HepG2 (cell line): Measurements from ENCODE around the gene CYP2W1. TPM values are rescaled to one million over a fixed set of nuclear protein-coding genes. Genes with fewer than 3 reads are reported as not detected.

Source experiments
- AGO2 ChIP-seq: fragments of 200-400 bp; formaldehyde crosslinking; optimal IDR thresholded peaks from 2 replicates; pipeline ENCODE3; 2017; ENCODE audit warnings: mild to moderate bottlenecking, low read depth, low read length, moderate library complexity
- HDAC1 ChIP-seq: sonication (generic); formaldehyde crosslinking; IDR thresholded peaks from 2 replicates; pipeline ENCODE4 v1.5.1; 2020; ENCODE audit warnings: mild to moderate bottlenecking, missing genetic modification reagents
- MAZ ChIP-seq, 2 experiments: sonication (generic) in 1 of 2; formaldehyde crosslinking in 1 of 2; IDR thresholded peaks; 2 replicates each; pipeline versions ENCODE4 v1.5.0 to v1.6.1; 2012 to 2020; ENCODE audit warnings: low read depth in 2 of 2, mild to moderate bottlenecking in 2 of 2, borderline replicate concordance in 1 of 2, improper control_type of control experiment in 1 of 2, low read length in 1 of 2, missing genetic modification reagents in 1 of 2, moderate library complexity in 1 of 2
- NFIB ChIP-seq: sonication (generic); formaldehyde crosslinking; IDR thresholded peaks from 2 replicates; pipeline ENCODE4 v1.9.0; 2021; ENCODE audit warnings: missing genetic modification reagents, mild to moderate bottlenecking, borderline replicate concordance
- NFKB2 ChIP-seq: sonication (generic); formaldehyde crosslinking; IDR thresholded peaks from 2 replicates; pipeline ENCODE4 v1.4.0; 2020; ENCODE audit warnings: missing genetic modification reagents, borderline replicate concordance
- TEAD3 ChIP-seq: optimal IDR thresholded peaks from 2 replicates; pipeline ENCODE3; 2016; ENCODE audit warnings: borderline replicate concordance
- ZMYM2 ChIP-seq: sonication (generic); formaldehyde crosslinking; IDR thresholded peaks from 2 replicates; pipeline ENCODE4 v1.8.0; 2022; ENCODE audit warnings: mild to moderate bottlenecking, missing genetic modification reagents
- ZNF292 ChIP-seq: sonication (generic); formaldehyde crosslinking; IDR thresholded peaks from 2 replicates; pipeline ENCODE4 v1.8.1; 2022; ENCODE audit warnings: mild to moderate bottlenecking, low read depth, missing genetic modification reagents, borderline replicate concordance
- ZNF44 ChIP-seq: sonication (generic); formaldehyde crosslinking; IDR thresholded peaks from 2 replicates; pipeline ENCODE4 v1.5.1; 2020; ENCODE audit warnings: mild to moderate bottlenecking, missing genetic modification reagents
- ZNF660 ChIP-seq: sonication (generic); formaldehyde crosslinking; IDR thresholded peaks from 2 replicates; pipeline ENCODE4 v1.5.1; 2020; ENCODE audit warnings: mild to moderate bottlenecking, low read depth, missing genetic modification reagents, borderline replicate concordance
- ZNF720 ChIP-seq: sonication (generic); formaldehyde crosslinking; IDR thresholded peaks from 2 replicates; pipeline ENCODE4 v1.4.0; 2020; ENCODE audit warnings: missing genetic modification reagents
- ZNF790 ChIP-seq: sonication (generic); formaldehyde crosslinking; IDR thresholded peaks from 2 replicates; pipeline ENCODE4 v1.8.0; 2022; ENCODE audit warnings: missing genetic modification reagents, mild to moderate bottlenecking, borderline replicate concordance
- polyA plus RNA-seq, 8 experiments: library from polyadenylated mRNA; depleted of rRNA in 3 of 8; stranded (reverse) in 7 of 8; unstranded in 1 of 8; fragments of >200 nt; fragmentation: Illumina TruSeq in 4 of 8; extraction: Trizol in 4 of 8; gene quantifications; 2 replicates each; pipeline versions ENCODE4 v1.2.1 to v1.2.3, GENCODE V29; 2011 to 2016; ENCODE audit warnings: low read depth in 4 of 8, missing spikeins in 1 of 8, mixed read lengths in 1 of 8; ENCODE audit not compliant: insufficient read depth in 1 of 8
- total RNA-seq, 5 experiments: library from RNA; depleted of rRNA; stranded (reverse); fragments of >200 nt; fragmentation: Illumina TruSeq; extraction: Trizol; gene quantifications; 2 replicates each; pipeline ENCODE4 v1.2.3, GENCODE V29; 2016; ENCODE audit warnings: low read depth in 1 of 5
- TF ChIP-seq, protein P1 (sequence below), 2 experiments: IDR thresholded peaks; 2 replicates each; pipeline ENCODE4 v1.6.1; 2011 to 2012; ENCODE audit warnings: low read length in 2 of 2, borderline replicate concordance in 1 of 2, low read depth in 1 of 2, mild to moderate bottlenecking in 1 of 2, moderate library complexity in 1 of 2
- TF ChIP-seq, protein P2 (sequence below): sonication (generic); formaldehyde crosslinking; conservative IDR thresholded peaks from 2 replicates; pipeline ENCODE4 v1.4.0; 2020; ENCODE audit warnings: missing genetic modification reagents
- TF ChIP-seq, protein P3 (sequence below): IDR thresholded peaks from 2 replicates; pipeline ENCODE4 v1.6.1; 2016; ENCODE audit warnings: low read depth, control low read depth
- TF ChIP-seq, protein P4 (sequence below): sonication (generic); formaldehyde crosslinking; IDR thresholded peaks from 2 replicates; pipeline ENCODE4 v1.4.0; 2020; ENCODE audit warnings: mild to moderate bottlenecking, missing genetic modification reagents

The CYP2W1 gene
- total and polyA plus RNA-seq, 2 of the 13 experiments (the other 11 are each of a cell fraction or from before 2014, with no cell fraction given) = 19.5 to 31.7 TPM

DNA sequence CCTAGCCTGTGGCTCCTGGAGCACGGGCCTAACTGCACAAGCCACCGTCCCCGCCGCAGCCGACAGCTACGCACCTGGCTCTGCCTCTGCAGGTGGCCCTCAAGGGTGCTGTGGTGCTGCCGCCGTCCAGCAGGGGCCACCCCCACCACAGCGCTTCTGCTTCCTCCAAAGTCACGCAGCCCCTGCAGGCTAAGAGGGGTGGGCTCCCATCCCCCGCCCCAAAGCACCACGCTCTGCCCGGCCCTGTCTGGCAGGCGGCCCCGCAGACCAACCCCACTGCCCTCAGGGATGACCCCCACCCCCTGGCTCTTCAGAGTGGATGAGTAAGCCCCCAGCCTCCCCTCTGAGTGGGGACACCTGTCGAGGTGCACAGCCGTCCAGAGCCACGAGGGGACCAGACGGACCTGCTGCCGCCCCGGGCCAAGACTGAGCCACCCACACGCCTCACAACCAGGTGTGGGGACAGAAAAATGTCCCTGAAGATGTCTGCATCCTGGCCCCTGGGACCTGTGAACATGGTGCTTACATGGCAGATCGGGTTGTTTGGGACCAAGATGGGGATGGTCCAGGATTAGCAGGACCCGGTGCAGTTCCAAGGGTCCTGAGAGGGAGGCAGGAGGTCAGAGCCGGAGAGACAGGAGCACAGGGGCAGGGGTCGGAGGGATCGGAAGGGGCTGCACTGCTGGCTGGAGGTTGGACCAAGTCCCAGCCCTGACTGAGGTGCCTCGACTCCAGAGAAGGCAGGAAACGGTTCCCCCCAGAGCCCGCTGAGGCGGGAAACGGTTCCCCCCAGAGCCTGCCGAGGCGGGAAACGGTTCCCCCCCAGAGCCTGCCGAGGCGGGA lies 19.5 kb upstream of the CYP2W1 start (continued):
- TF ChIP-seq, protein P1, sequence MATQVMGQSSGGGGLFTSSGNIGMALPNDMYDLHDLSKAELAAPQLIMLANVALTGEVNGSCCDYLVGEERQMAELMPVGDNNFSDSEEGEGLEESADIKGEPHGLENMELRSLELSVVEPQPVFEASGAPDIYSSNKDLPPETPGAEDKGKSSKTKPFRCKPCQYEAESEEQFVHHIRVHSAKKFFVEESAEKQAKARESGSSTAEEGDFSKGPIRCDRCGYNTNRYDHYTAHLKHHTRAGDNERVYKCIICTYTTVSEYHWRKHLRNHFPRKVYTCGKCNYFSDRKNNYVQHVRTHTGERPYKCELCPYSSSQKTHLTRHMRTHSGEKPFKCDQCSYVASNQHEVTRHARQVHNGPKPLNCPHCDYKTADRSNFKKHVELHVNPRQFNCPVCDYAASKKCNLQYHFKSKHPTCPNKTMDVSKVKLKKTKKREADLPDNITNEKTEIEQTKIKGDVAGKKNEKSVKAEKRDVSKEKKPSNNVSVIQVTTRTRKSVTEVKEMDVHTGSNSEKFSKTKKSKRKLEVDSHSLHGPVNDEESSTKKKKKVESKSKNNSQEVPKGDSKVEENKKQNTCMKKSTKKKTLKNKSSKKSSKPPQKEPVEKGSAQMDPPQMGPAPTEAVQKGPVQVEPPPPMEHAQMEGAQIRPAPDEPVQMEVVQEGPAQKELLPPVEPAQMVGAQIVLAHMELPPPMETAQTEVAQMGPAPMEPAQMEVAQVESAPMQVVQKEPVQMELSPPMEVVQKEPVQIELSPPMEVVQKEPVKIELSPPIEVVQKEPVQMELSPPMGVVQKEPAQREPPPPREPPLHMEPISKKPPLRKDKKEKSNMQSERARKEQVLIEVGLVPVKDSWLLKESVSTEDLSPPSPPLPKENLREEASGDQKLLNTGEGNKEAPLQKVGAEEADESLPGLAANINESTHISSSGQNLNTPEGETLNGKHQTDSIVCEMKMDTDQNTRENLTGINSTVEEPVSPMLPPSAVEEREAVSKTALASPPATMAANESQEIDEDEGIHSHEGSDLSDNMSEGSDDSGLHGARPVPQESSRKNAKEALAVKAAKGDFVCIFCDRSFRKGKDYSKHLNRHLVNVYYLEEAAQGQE (IDR thresholded peaks at IDR 0.05; ENCODE audit: borderline replicate concordance in 1 of 2, low read depth in 1 of 2, low read length in 2 of 2) = no peak
- TF ChIP-seq ZNF44 (CRISPR knock-in tag) (0 out of 2 replicates have a peak, but pooled peaks have one; percentile 14), NFIB (CRISPR knock-in tag) (no peak), MAZ (IDR thresholded peaks at IDR 0.05; ENCODE audit: borderline replicate concordance, low read depth, low read length) (0 out of 2 replicates have a peak, but pooled peaks have one; percentile 20), MAZ (CRISPR knock-in tag; IDR thresholded peaks at IDR 0.05; ENCODE audit: low read depth) (0 out of 2 replicates have a peak, but pooled peaks have one; percentile 7), NFKB2 (CRISPR knock-in tag) (peak; percentile 37; the same call in 1 of the 2 replicates), ZNF720 (CRISPR knock-in tag) (no peak), ZNF790 (CRISPR knock-in tag) (no peak), HDAC1 (CRISPR knock-in tag) (0 out of 2 replicates have a peak, but pooled peaks have one; percentile 9), ZMYM2 (0 out of 2 replicates have a peak, but pooled peaks have one; percentile 2), ZNF660 (CRISPR knock-in tag) (no peak), AGO2 (no peak), ZNF292 (no peak), TEAD3 (CRISPR knock-in tag) (no peak)
- TF ChIP-seq, protein P2, sequence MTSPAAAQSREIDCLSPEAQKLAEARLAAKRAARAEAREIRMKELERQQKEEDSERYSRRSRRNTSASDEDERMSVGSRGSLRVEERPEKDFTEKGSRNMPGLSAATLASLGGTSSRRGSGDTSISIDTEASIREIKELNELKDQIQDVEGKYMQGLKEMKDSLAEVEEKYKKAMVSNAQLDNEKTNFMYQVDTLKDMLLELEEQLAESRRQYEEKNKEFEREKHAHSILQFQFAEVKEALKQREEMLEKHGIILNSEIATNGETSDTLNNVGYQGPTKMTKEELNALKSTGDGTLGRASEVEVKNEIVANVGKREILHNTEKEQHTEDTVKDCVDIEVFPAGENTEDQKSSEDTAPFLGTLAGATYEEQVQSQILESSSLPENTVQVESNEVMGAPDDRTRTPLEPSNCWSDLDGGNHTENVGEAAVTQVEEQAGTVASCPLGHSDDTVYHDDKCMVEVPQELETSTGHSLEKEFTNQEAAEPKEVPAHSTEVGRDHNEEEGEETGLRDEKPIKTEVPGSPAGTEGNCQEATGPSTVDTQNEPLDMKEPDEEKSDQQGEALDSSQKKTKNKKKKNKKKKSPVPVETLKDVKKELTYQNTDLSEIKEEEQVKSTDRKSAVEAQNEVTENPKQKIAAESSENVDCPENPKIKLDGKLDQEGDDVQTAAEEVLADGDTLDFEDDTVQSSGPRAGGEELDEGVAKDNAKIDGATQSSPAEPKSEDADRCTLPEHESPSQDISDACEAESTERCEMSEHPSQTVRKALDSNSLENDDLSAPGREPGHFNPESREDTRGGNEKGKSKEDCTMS (CRISPR knock-in tag) = no peak
- TF ChIP-seq, protein P3, sequence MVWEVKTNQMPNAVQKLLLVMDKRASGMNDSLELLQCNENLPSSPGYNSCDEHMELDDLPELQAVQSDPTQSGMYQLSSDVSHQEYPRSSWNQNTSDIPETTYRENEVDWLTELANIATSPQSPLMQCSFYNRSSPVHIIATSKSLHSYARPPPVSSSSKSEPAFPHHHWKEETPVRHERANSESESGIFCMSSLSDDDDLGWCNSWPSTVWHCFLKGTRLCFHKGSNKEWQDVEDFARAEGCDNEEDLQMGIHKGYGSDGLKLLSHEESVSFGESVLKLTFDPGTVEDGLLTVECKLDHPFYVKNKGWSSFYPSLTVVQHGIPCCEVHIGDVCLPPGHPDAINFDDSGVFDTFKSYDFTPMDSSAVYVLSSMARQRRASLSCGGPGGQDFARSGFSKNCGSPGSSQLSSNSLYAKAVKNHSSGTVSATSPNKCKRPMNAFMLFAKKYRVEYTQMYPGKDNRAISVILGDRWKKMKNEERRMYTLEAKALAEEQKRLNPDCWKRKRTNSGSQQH (CRISPR knock-in tag) = 0 out of 2 replicates have a peak, but pooled peaks have one; percentile 21
- TF ChIP-seq, protein P4, sequence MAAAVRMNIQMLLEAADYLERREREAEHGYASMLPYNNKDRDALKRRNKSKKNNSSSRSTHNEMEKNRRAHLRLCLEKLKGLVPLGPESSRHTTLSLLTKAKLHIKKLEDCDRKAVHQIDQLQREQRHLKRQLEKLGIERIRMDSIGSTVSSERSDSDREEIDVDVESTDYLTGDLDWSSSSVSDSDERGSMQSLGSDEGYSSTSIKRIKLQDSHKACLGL (CRISPR knock-in tag) = 0 out of 2 replicates have a peak, but pooled peaks have one; percentile 16
